Nephron (organoid): Measurements from ENCODE around the gene TNS3.

Experiments used
- H3K27ac Mint-ChIP-seq, 3 experiments: 2 replicates each; pipeline ENCODE4 v1.8.0; 2020; ENCODE audit warnings: mixed read lengths in 3 of 3, mild to moderate bottlenecking in 2 of 3, moderate library complexity in 1 of 3
- H3K27me3 Mint-ChIP-seq: 2 replicates; pipeline ENCODE4 v1.8.0; 2021; ENCODE audit warnings: low read depth, mild to moderate bottlenecking, moderate library complexity, mixed read lengths
- H3K36me3 Mint-ChIP-seq: 2 replicates; pipeline ENCODE4 v1.8.0; 2020; ENCODE audit warnings: low read depth, mixed read lengths
- H3K4me1 Mint-ChIP-seq: 2 replicates; pipeline ENCODE4 v1.8.0; 2020; ENCODE audit warnings: mixed read lengths
- H3K4me3 Mint-ChIP-seq, 3 experiments: 2 replicates each; pipeline ENCODE4 v1.8.0; 2020; ENCODE audit warnings: mild to moderate bottlenecking in 3 of 3, mixed read lengths in 3 of 3, moderate library complexity in 2 of 3
- H3K9me3 Mint-ChIP-seq: 2 replicates; pipeline ENCODE4 v1.8.0; 2020; ENCODE audit warnings: mixed read lengths
- TF ChIP-seq, protein P1 (sequence below), 3 experiments: fragments of 200-600 bp; sonication (generic); IDR thresholded peaks; one replicate each; pipeline ENCODE4 v1.5.0; 2021; ENCODE audit warnings: antibody characterized with exemption in 3 of 3; ENCODE audit not compliant: unreplicated experiment in 3 of 3

Gene TNS3

DNA sequence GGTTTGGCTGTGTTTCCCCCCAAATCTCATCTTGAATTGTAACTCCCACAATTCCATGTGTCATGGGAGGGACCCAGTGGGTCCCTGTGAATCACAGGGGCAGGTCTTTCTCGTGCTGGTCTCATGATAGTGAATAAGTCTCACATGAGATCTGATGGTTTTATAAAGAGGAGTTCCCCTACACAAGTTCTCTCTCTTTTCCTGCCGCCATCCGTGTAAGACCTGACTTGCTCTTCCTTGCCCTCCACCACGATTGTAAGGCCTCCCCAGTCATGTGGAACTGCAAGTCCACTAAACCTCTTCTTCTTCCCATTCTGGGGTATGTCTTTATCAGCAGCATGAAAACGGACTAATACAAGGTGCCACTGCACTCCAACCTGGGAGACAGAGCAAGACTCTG, 329.2 kb downstream of the TNS3 start:
- H3K27ac Mint-ChIP-seq = no peak overlapping the region

DNA sequence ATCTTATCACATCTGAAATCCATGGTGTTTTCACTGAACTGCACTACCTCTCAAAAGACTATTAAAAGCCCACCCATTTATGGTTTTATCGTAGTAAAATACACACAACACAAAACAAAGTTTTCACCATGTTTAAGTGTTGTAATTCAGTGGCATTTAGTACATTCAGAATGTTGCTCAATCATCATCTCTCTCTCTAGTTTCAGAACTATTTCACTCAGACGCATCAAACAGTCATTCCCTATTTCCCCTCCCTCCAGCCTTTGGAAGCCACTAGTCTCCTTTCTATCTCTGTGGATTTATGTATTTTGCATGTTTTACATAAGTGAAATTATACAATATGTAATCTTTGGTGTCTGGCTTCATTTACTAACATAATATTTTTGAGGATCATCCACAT, 332.6 kb downstream of the TNS3 start:
- no peaks in the 10 kb centered on the region for H3K36me3 Mint-ChIP-seq
- peaks cover 7% of the 10 kb centered on the region for H3K4me1 Mint-ChIP-seq
- H3K27me3 Mint-ChIP-seq = no peaks in the 10 kb centered on the region
- peaks cover 8% of the 10 kb centered on the region for H3K9me3 Mint-ChIP-seq
- TF ChIP-seq, protein P1, sequence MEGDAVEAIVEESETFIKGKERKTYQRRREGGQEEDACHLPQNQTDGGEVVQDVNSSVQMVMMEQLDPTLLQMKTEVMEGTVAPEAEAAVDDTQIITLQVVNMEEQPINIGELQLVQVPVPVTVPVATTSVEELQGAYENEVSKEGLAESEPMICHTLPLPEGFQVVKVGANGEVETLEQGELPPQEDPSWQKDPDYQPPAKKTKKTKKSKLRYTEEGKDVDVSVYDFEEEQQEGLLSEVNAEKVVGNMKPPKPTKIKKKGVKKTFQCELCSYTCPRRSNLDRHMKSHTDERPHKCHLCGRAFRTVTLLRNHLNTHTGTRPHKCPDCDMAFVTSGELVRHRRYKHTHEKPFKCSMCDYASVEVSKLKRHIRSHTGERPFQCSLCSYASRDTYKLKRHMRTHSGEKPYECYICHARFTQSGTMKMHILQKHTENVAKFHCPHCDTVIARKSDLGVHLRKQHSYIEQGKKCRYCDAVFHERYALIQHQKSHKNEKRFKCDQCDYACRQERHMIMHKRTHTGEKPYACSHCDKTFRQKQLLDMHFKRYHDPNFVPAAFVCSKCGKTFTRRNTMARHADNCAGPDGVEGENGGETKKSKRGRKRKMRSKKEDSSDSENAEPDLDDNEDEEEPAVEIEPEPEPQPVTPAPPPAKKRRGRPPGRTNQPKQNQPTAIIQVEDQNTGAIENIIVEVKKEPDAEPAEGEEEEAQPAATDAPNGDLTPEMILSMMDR (IDR thresholded peaks at IDR 0.05; ENCODE audit: unreplicated experiment in 3 of 3) = no peak
- no peak overlapping the region for H3K27ac Mint-ChIP-seq
- H3K4me3 Mint-ChIP-seq = no peak overlapping the region

More for the DNA sequence above, 329.2 kb downstream of the TNS3 start:
- Mint-ChIP-seq H3K9me3 (peaks cover 8% of the 10 kb centered on the region), H3K36me3 (no peaks in the 10 kb centered on the region), H3K4me1 (peaks cover 4% of the 10 kb centered on the region), H3K4me3 (no peak overlapping the region), H3K27me3 (peaks cover 15% of the 10 kb centered on the region)
- TF ChIP-seq, protein P1 (IDR thresholded peaks at IDR 0.05; ENCODE audit: unreplicated experiment in 3 of 3) = no peak

DNA sequence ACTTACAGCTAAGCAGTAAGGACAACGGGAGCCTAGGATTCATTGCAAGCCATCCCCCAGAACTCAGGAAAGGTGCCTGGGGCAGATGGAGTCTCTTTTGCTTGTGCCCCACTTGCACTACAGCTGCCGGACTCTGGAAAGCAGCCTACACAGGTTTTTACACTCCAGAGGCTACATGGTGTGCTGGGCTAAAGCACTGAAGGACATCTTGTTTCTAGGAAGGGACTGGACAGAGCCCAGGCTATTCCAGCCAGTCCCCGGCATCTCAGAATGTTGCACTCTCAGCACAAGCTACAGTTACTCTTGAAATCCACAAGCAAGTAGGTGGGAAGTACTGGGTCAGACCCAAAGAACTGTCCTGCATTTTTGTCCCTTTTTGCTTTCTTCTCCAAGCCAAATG, 333.1 kb downstream of the TNS3 start:
- no peak overlapping the region for H3K27ac Mint-ChIP-seq
- TF ChIP-seq, protein P1 (IDR thresholded peaks at IDR 0.05; ENCODE audit: unreplicated experiment in 3 of 3) = no peak
- no peaks in the 10 kb centered on the region for H3K36me3 Mint-ChIP-seq
- H3K4me3 Mint-ChIP-seq = no peak overlapping the region
- peaks cover 7% of the 10 kb centered on the region for H3K4me1 Mint-ChIP-seq
- H3K27me3 Mint-ChIP-seq = no peaks in the 10 kb centered on the region
- H3K9me3 Mint-ChIP-seq = peaks cover 8% of the 10 kb centered on the region

DNA sequence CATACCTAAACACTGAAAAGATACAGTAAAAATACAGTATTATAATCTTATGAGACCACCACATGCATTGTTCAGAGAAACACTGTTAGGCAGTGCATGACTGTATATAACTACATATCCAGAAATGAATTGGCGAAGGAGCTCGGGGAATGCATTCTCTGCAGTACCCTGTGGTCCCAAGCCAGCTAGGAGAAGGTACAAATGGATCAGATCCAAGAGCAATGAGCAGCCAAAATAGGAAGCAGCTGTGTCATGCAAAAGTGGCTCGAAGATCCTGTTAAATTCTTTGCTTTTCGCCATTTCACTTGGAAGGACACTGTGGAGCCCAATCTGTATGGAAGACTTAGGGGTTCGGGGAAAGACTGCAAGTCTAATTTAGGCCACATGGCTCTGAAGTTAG, 334.8 kb downstream of the TNS3 start:
- Mint-ChIP-seq H3K36me3 (no peaks in the 10 kb centered on the region), H3K4me1 (peaks cover 7% of the 10 kb centered on the region), H3K4me3 (no peak overlapping the region), H3K27ac (no peak overlapping the region), H3K27me3 (no peaks in the 10 kb centered on the region), H3K9me3 (peaks cover 6% of the 10 kb centered on the region)
- TF ChIP-seq, protein P1 (IDR thresholded peaks at IDR 0.05; ENCODE audit: unreplicated experiment in 3 of 3) = no peak

DNA sequence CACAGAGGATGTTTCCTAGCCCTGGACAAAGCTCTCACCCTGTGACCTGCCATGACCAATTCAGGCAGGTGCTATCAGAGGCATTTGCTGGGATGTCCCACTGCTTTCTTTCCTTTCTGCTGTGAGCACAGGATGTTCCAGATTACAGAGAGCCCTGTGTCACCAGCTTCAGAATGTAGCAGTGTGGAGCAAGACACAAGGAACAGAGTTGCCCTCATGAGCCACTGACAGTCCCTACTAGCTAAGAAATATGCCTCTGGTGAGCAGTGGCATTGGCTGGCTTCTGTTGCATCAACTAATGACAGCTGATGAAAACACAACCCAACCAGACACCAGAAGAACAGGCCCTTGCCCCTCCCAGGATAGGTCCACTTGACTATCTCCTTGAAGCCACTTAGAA, 337.2 kb downstream of the TNS3 start:
- Mint-ChIP-seq H3K36me3 (no peaks in the 10 kb centered on the region), H3K27me3 (no peaks in the 10 kb centered on the region), H3K4me3 (no peak overlapping the region), H3K27ac (no peak overlapping the region), H3K4me1 (peaks cover 21% of the 10 kb centered on the region), H3K9me3 (peaks cover 1% of the 10 kb centered on the region)
- TF ChIP-seq, protein P1 (IDR thresholded peaks at IDR 0.05; ENCODE audit: unreplicated experiment in 3 of 3) = no peak
